Activated naive CD4-positive, alpha-beta T cell treated with anti-CD3 and anti-CD28 coated beads, Interleukin-2, amount 50 U/mL, for 24 hours (primary cell): Measurements from ENCODE around the gene DNASE2.
A peak's percentile ranks its signal among the peaks of the same experiment; 100 is the strongest.
"Not testable (repeated sequence)": the region's sequence is repeated elsewhere in the genome, so short reads cannot be mapped to it uniquely, and the experiment has no call there.

Source experiments
- H3K27ac Mint-ChIP-seq: one replicate; pipeline ENCODE4 v1.8.0; 2021; ENCODE audit warnings: mild to moderate bottlenecking, mixed read lengths
- H3K27me3 Mint-ChIP-seq: one replicate; pipeline ENCODE4 v1.8.0; 2021; ENCODE audit warnings: mixed read lengths
- H3K36me3 Mint-ChIP-seq: one replicate; pipeline ENCODE4 v1.8.0; 2021; ENCODE audit warnings: mixed read lengths
- H3K4me1 Mint-ChIP-seq: one replicate; pipeline ENCODE4 v1.8.0; 2021; ENCODE audit warnings: mixed read lengths
- H3K4me3 Mint-ChIP-seq: one replicate; pipeline ENCODE4 v1.8.0; 2021; ENCODE audit warnings: mild to moderate bottlenecking, mixed read lengths
- H3K9me3 Mint-ChIP-seq: one replicate; pipeline ENCODE4 v1.8.0; 2021; ENCODE audit warnings: mixed read lengths

The DNASE2 gene

DNA sequence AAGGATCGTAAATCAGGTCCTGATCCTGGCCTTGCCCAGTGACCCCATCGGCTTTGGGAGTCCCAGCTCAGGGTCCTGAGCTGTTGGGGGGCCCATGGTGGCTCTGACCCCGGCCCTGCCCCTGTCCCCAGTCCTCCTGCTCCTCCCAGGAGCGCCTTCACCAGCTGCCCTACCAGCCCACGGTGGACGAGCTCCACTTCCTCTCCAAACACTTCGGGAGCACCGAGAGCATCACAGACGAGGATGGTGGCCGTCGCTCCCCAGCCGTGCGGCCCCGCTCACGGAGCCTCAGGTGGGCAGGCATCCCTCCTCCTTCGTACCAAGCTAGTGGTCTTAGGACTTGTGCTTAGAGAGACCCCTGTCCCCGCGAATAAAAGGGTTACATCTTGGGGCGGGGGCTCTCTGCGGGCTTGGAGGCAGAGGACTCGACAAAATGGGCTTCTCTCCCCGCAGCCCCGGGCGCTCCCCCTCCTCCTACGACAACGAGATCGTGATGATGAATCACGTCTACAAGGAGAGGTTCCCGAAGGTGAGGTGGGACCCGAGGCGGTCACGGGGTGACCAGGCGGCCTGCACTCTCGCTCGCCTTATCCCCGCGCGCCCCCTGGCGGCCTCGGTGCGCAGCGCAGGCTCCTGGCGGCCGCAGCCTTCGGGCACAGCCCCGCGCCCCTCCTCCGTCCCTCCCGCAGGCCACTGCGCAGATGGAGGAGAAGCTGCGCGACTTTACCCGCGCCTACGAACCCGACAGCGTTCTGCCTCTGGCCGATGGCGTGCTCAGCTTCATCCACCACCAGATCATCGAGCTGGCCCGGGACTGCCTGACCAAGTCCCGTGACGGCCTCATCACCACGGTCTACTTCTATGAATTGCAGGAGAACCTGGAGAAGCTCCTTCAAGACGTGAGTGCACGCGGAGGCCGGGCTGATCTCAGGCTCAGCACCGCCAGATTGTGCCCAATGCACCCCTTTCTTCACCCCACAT is 33.8 kb downstream of the DNASE2 start:
- Mint-ChIP-seq H3K27me3 (peaks cover 13% of the 10 kb centered on the region), H3K4me3 (peak overlapping the region; percentile 70), H3K36me3 (no peaks in the 10 kb centered on the region), H3K9me3 (no peaks in the 10 kb centered on the region), H3K27ac (no peak overlapping the region), H3K4me1 (peaks cover 3% of the 10 kb centered on the region)

DNA sequence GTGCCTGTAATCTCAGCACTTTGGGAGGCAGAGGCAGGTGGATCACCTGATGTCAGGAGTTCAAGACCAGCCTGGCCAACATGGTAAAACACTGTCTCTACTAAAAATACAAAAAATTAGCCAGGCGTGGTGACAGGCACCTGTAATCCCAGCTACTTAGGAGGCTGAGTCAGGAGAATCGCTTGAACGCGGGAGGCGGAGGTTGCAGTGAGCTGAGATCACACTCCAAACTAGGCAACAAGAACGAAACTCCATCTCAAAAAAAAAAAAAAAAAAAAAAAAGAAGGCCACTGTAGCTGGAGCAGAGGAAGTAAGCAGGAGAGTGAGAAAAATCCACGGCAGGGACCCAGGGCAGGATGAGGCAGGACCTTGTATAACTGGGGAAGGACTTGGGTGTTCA is 34.6 kb downstream of the DNASE2 start:
- not testable (repeated sequence) for H3K36me3 Mint-ChIP-seq, H3K4me3 Mint-ChIP-seq

DNA sequence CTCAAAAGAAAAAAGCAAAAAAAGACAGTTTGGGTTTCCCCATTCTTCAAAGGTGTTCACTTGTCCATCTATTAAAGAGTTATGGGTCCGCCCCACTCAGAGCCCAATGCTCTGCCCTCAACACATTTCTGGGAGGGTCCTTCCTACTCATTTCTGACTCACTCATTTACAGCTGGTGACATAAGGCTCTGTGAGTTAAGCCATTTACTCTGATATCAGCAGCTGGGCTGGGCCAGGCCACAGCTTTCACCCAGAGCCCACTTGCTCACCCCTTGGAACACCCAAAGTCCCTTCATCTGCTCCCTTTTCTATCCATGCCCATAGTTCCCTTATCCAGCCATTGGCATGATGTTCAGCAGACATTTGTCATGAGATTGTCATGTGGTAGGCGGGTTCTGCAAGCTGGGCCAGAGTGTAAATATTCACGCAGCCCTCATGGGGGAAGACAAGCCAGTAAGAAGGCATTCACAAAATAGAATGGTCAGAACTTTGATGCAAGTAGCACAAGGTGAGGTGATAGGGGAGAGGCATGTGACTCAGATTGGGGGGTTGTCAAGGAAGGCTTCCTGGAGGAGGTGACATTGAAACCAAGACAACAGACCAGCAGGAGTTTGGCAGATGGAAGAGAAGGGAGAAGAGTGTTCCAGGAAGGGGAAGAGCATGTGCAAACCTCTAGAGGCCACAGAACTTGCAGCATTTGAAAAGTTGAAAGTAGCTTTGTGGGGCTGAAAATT is 37.1 kb downstream of the DNASE2 start:
- peaks cover 21% of the 10 kb centered on the region for H3K4me1 Mint-ChIP-seq
- H3K27ac Mint-ChIP-seq: no peak overlapping the region
- H3K36me3 Mint-ChIP-seq: no peaks in the 10 kb centered on the region
- H3K9me3 Mint-ChIP-seq: no peaks in the 10 kb centered on the region
- peaks cover 40% of the 10 kb centered on the region for H3K27me3 Mint-ChIP-seq
- no peak overlapping the region for H3K4me3 Mint-ChIP-seq

More for the DNA sequence above, 34.6 kb downstream of the DNASE2 start:
- H3K9me3 Mint-ChIP-seq, H3K4me1 Mint-ChIP-seq, H3K27ac Mint-ChIP-seq: not testable (repeated sequence)
- H3K27me3 Mint-ChIP-seq: peaks cover 18% of the 10 kb centered on the region

DNA sequence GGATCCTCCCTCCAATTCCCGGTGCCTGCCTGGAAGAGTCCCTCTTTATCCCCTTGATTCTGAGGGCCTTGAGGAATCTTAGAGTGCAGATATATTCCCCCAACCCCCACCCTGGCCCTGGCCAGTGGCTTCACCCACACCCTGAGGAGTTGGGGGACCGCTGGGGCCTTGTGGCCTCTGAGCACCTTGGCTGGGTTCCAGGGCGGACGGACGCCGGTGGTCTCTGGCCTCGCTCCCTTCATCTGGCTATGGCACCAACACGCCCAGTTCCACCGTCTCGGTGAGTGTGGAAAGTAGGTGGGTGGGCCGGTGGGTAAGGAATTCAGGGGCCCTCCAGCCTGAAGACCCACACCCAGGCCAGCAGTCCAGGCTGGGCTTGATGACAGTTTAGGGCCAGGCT is 37.9 kb downstream of the DNASE2 start:
- Mint-ChIP-seq H3K4me3 (no peak overlapping the region), H3K4me1 (peaks cover 24% of the 10 kb centered on the region), H3K27ac (no peak overlapping the region), H3K36me3 (no peaks in the 10 kb centered on the region), H3K9me3 (no peaks in the 10 kb centered on the region), H3K27me3 (peaks cover 41% of the 10 kb centered on the region)

DNA sequence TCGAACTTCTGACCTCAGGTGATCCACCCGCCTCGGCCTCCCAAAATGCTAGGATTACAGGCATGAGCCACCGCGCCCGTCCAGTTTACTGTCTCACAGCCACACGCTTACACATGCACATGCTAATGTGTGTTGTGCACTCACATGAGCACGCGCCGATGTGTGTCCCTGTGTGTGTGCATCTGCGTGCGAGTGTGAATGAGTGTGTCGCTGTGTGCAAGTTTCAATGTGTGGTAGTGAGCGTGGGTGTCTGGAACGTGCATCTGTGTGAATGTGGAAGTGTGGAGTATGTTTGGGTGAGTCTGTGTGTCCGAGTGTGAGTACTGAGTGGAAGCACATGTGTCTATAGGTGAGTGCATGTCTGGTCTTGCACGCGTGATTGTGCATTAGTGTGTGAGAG is 38.7 kb downstream of the DNASE2 start:
- Mint-ChIP-seq H3K27ac (no peak overlapping the region), H3K36me3 (no peaks in the 10 kb centered on the region), H3K4me1 (peaks cover 25% of the 10 kb centered on the region), H3K9me3 (no peaks in the 10 kb centered on the region), H3K27me3 (peaks cover 46% of the 10 kb centered on the region), H3K4me3 (no peak overlapping the region)

DNA sequence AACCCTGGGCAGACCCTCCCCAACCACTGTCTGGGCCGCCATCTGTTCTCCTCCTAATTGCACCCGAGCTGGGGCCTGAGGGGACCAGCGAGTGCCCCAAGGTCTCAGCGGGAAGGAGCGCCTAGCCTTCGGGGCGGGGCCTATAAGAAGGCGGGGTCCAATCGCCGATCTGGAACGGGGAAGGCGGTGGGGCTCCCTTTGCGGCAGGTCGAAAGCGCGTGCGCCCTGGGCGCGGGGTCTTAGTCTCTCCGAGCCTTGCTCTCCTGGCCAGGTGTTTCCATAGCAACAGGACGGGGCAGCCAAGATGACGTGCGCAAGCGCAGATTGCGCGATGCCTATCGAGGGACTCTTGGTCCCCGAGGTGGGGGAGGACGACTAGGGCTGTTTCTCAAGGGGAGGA is 40.2 kb downstream of the DNASE2 start:
- Mint-ChIP-seq H3K36me3 (no peaks in the 10 kb centered on the region), H3K4me1 (peaks cover 35% of the 10 kb centered on the region), H3K9me3 (no peaks in the 10 kb centered on the region), H3K27me3 (peaks cover 53% of the 10 kb centered on the region), H3K4me3 (peak overlapping the region; percentile 27), H3K27ac (no peak overlapping the region)

DNA sequence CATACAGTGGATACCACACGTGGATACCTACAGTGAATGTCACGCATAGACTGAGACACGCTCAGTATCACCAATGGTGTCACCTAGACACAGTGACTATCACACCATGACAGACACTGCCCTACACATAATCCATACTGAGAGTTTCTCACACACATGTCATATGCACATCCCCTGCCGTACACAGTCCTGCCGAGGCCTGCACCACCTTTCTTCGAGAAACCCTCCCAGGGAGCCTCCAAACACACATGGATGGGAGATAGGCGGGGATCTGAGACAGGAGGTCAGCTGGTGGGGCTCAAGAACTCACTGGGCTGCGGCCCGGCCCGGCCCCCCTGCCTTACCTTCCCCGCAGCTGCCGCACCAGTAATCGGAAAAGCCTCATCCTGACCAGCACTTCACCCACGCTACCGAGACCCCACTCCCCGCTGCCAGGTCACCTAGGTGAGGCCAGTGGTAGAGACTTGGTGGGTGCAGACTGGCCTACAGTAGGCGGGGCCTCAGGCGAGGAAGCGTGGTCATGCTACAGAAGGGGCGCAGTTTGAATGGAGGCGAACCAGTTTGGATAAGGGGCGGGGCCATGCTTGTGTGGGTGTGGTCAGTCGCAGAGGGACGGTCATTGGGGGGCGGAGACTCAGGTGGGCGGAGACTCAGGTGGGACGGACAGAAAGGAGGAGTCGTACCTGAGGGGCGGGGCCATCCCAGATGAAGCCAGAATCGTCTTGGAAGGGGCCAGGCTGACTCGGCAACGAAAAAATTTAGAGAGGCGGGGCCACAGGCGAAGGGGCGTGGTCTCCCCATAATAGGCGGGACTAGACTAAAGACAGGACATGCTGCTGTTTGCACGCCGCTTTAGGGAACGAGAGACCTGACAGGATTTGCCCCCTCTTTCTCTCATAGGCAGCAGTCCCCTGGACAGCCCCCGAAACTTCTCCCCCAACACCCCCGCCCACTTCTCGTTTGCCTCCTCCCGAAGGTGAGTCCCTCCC is 40.9 kb downstream of the DNASE2 start:
- Mint-ChIP-seq H3K4me3 (peak overlapping the region; percentile 27), H3K27ac (no peak overlapping the region), H3K27me3 (peaks cover 56% of the 10 kb centered on the region), H3K36me3 (no peaks in the 10 kb centered on the region), H3K9me3 (no peaks in the 10 kb centered on the region), H3K4me1 (peaks cover 35% of the 10 kb centered on the region)

DNA sequence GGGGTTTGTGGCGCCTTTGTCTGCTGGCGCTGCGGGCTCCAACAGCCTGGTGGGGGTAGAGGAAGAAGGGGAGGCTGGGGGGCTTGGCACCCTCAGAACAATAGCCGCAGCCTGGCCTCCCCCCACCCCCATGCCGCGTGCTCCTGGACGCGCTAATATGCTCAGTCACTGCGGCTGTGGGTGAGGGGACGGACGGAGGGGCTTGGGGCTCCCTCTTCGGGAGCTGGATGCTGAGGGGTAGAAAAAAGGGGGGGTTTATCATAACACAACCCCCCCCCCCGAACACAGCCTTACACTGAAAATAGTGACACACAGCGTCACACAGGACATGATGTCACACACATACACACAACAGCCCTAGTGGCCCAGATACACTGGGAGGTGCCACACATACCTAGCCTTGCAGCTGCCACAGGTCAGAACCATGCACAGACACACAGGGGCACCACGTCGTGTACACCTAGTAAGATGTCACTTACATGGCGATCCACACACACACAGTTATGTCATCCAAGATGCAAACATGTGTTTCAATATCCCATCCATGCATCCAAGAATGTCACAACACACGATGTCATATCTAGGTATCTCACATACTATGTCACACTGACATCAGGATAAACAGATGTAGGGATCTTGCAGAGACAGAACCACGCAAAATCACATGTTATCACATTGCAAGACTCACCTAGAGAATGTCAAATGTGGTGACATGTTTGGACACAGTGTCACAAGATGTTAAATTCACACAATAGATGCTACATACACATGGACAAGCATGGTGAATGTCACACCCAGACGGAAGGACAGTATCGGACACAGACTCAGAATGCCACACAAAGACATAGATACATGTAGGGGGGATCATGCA is 42.1 kb downstream of the DNASE2 start:
- H3K9me3 Mint-ChIP-seq: no peaks in the 10 kb centered on the region
- no peak overlapping the region for H3K27ac Mint-ChIP-seq
- H3K27me3 Mint-ChIP-seq: peaks cover 61% of the 10 kb centered on the region
- peak overlapping the region; percentile 77 for H3K4me3 Mint-ChIP-seq
- H3K4me1 Mint-ChIP-seq: peaks cover 41% of the 10 kb centered on the region
- no peaks in the 10 kb centered on the region for H3K36me3 Mint-ChIP-seq

DNA sequence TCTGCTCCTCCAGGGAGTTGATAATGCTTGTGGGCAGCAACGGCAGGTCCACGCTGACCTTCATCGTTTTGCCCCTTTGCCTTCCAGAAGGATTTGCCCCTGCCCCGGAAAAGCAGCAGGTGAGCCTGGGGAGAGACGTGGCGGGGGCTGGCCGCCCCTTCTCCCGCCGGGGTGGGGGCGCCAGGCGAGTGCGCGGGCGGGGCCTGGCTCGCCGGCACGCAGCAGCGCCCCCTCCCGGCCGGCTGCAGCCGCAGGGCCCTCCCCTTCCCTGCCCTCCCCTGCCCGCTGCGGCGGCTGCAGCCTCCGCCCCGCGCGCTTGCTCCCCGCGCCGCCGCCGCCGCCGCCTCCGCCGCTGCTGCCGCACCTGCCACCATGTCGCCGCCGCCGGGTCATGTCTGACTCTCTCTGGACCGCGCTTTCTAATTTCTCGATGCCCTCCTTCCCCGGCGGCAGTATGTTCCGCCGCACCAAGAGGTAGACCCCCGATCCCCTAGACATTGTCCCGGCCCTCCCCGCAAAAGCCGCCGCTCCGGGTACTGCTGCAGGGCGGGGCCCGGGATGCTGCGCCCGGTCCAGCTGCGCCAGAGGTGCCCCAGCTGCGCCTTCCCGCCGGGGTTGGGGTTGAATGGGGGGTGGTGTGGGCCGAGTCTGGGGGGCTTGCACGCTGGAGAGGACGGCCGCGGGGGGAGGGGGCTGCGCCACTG is 42.9 kb downstream of the DNASE2 start, which contains the start of gene MAST1:
Gene MAST1 (plus strand): TSS at position 334 of the 704 bp plus-strand sequence. CDS start 58 bp downstream, at position 392.
- Mint-ChIP-seq H3K4me1 (peaks cover 42% of the 10 kb centered on the region), H3K4me3 (peak within 1 kb of the TSS; percentile 77), H3K27ac (peak within 1 kb of the TSS; percentile 79), H3K36me3 (no peaks in the 10 kb centered on the region), H3K27me3 (peaks cover 62% of the 10 kb centered on the region), H3K9me3 (no peaks in the 10 kb centered on the region)

DNA sequence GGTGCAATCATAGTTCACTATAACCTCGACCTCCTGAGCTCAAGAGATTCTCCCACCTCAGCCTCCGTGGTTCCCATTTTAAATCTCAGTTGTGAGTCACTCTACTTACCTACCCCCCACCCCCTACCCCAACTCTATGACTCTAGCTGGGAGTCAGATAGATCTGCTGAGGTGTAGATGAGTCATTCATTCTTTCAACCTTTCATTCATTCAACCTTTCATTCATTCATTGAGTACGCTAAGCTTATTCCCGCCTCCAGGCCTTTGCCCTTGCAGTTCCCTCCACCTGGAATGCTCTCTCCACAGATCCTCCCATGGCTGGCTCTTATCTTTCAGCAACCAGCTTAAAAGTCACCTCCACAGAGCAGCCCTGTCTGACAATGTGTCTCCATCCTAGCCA is 44.0 kb downstream of the DNASE2 start:
- peaks cover 64% of the 10 kb centered on the region for H3K27me3 Mint-ChIP-seq
- no peaks in the 10 kb centered on the region for H3K9me3 Mint-ChIP-seq
- H3K4me3 Mint-ChIP-seq: peak overlapping the region; percentile 23
- H3K27ac Mint-ChIP-seq: peak overlapping the region; percentile 79
- H3K36me3 Mint-ChIP-seq: no peaks in the 10 kb centered on the region
- peaks cover 50% of the 10 kb centered on the region for H3K4me1 Mint-ChIP-seq

DNA sequence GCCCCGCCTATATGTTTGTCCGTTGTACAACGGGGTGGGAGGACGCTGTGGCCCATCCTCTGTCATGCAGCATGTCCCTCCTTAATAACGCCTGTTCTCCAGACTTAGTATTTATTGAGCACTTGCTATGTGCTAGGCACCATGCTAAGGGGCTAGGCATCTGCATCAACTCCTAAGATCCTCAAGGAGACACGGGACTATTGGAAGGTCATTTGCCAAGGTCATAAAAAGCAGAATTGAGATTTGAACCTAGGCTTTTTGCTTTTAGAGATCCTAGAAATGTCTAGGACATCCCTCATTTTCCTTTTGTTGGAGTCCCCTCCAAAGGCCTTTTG is 44.8 kb downstream of the DNASE2 start:
- Mint-ChIP-seq H3K27me3 (peaks cover 66% of the 10 kb centered on the region), H3K4me1 (peaks cover 52% of the 10 kb centered on the region), H3K27ac (no peak overlapping the region), H3K9me3 (no peaks in the 10 kb centered on the region), H3K4me3 (no peak overlapping the region), H3K36me3 (no peaks in the 10 kb centered on the region)

DNA sequence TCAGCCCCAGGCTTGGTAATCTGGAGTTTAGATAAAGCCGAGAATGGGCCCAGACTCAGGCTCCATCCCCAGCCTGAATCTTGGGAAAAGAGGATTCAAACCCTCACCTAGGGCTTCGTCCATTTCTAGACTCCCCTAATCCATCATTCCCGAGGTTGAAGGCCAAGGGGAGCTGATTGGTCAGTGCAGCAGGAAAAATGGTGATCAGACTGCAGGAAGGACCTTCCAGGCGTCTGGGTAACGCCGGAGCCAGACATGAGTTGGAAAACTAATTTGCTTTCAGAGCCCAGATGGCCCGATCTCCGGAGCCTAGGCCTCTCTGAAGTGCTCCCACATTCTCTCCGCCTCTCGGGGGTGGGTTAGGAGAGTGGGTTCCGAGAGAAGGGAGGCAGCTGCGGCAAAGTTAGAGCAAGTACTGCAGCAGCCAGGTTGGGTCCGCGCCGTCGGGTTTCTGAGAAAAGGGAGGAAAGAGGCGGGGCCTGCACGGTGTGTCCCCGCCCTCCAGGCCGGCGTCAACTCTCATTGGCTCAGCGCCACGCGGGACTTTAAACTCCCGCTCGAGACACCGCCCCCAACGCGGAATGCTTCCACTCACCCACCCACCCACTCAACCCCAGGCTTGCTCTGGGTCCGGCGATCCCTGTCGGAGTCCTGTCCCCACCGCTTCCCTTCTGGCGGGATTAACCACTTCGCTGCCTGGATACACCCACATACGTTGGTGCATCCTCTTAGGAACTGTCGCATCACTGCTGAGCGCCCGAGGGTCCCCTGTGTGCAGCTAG is 46.1 kb downstream of the DNASE2 start:
- no peaks in the 10 kb centered on the region for H3K9me3 Mint-ChIP-seq
- no peak overlapping the region for H3K27ac Mint-ChIP-seq
- peaks cover 2% of the 10 kb centered on the region for H3K36me3 Mint-ChIP-seq
- no peak overlapping the region for H3K4me3 Mint-ChIP-seq
- H3K27me3 Mint-ChIP-seq: peaks cover 63% of the 10 kb centered on the region
- peaks cover 43% of the 10 kb centered on the region for H3K4me1 Mint-ChIP-seq

DNA sequence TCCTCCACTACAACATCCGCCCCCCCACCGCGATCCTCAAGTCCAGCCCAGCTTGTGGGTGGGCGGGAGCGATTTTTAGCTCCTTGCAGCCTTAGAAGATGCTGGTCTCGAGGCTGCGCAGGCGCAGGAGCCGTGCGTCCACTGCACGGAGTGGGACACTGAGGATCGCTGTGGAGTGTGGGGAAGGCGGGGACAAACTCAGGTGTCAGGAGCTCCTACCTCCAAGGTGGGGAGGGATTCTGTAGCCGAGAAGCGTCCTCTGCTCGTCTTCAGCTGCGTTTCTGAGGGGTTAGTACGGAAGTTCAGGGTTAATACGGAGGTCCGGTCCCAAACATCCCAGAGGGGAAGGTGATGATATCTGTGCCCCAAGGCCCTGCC is 46.7 kb downstream of the DNASE2 start, which contains the start of gene RTBDN:
Gene RTBDN (minus strand): TSS at position 14 of the 378 bp plus-strand sequence. CDS start 4,600 bp downstream, outside the sequence.
- H3K27me3 Mint-ChIP-seq: peaks cover 65% of the 10 kb centered on the region
- H3K36me3 Mint-ChIP-seq: peaks cover 2% of the 10 kb centered on the region
- H3K27ac Mint-ChIP-seq: peak within 1 kb of the TSS; percentile 62
- H3K4me3 Mint-ChIP-seq: peak within 1 kb of the TSS; percentile 67
- peaks cover 42% of the 10 kb centered on the region for H3K4me1 Mint-ChIP-seq
- no peaks in the 10 kb centered on the region for H3K9me3 Mint-ChIP-seq
